HG03354 (cell line): ENCODE measurements around the gene PNMA3.
"Not testable (repeated sequence)": the region's sequence is repeated elsewhere in the genome, so short reads cannot be mapped to it uniquely, and the experiment has no call there.

ENCODE experiments used
- ATAC-seq: cut with Tn5 transposase; IDR thresholded peaks from one replicate; pipeline ENCODE4 v1.9.1; 2021; ENCODE audit warnings: mild to moderate bottlenecking; ENCODE audit not compliant: unreplicated experiment, poor library complexity, severe bottlenecking

Gene PNMA3

GRCh38 chrX:153073331-153073730 is 17.1 kb downstream of the PNMA3 start:
- ATAC-seq, result not testable (repeated sequence)

- ATAC-seq, result no peak
Observed at GRCh38 chrX:153074262-153074899, 18.1 kb downstream of the PNMA3 start.

DNA sequence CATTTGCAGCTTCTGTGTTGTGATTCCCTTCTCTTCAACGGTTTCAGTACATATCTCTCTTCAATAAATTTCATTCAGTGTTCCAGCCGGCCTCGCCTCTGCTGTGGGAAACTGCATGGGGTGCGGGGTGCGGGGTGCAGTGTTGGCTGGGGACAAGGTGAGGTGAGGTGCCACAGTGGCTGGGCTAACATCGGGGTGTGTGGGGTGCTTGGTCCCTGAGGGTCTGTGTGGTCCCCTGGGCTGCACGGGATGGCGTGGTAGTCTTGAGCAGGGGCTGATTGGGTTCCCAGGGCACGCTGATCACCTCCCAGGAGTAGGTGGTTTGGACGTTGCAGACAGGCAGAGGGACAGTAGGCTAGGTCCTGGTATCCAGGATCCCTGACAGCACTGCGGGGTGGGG is 18.7 kb downstream of the PNMA3 start:
- ATAC-seq, result no peak

- ATAC-seq, result no peak
Observed at GRCh38 chrX:153075366-153075765, 19.1 kb downstream of the PNMA3 start.

GRCh38 chrX:153077437-153078135 is 21.3 kb downstream of the PNMA3 start:
- ATAC-seq, result peak; percentile 73

GRCh38 chrX:153083238-153083923 is 27.1 kb downstream of the PNMA3 start:
- not testable (repeated sequence) for ATAC-seq

GRCh38 chrX:153102418-153102817 is 46.1 kb downstream of the PNMA3 start:
- no peak for ATAC-seq

DNA sequence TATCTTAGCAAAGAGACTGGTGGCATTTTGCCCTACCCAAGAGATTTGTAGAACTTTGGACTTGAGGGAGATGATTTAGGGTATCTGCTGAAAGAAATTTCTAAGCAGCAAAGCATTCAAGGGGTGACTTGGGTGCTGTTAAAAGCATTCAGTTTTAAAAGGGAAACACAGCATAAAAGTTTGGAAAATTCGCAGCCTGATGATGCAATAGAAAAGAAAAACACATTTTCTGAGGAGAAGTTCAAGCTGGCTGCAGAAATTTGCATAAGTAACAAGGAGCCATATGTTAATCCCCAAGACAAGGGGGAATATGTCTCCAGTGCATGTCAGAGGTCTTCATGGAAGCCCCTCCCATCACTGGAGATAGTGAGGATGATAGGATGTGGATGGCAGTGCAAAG is 48.7 kb downstream of the PNMA3 start:
- ATAC-seq, result not testable (repeated sequence)

DNA sequence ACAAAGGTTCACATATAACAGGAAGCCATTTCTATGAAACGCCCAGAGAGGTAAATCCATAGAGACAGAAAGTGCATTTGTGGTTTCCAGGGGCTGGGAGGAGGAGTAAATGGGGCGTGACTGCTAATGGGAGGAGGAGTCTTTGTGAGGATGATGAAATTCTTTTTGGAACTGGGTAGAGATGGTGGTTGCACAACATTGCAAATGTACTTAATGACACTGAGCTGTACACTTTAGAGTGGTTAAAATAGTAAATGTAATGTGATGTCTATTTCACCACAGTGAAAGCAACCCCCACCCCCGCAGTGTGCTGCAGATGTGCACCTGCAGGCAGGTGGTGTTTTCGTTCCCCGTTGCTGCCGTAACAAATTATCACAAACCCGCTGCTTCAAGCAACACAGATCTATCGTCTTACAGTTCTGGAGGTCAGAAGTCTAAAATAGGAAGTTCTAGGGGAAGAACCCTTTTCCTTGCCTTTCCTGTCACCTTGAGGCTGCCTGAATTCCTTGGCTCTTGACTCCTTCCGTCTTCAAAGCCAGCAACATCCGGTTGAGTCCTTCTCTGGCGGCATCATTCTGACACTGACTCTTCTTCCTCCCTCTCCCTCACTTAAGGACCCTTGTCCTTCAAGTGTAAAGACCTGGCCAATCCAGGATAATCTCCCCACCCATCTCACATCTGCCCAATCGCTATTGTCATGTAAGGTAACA is 50.0 kb downstream of the PNMA3 start:
- not testable (repeated sequence) for ATAC-seq
